DOHH2 (cell line): ENCODE results near the gene PANX2.
"Not testable (repeated sequence)": the region's sequence is repeated elsewhere in the genome, so short reads cannot be mapped to it uniquely, and the experiment has no call there.

Source experiments
- H3F3A ChIP-seq: fragments of 200-600 bp; sonication (generic), shearing (Covaris generic); 2 replicates; pipeline ENCODE4 v1.6.0; 2016; ENCODE audit warnings: antibody characterized with exemption, mild to moderate bottlenecking; ENCODE audit not compliant: control insufficient read depth, insufficient read depth
- H3K27ac ChIP-seq: fragments of 200-600 bp; sonication (generic); 2 replicates; pipeline ENCODE4 v1.5.1; 2014; ENCODE audit warnings: low read depth, mild to moderate bottlenecking, low read length, moderate library complexity
- H3K27me3 ChIP-seq: fragments of 200-600 bp; sonication (generic); 2 replicates; pipeline ENCODE4 v1.6.1; 2014; ENCODE audit warnings: mild to moderate bottlenecking, low read length, mixed read lengths; ENCODE audit not compliant: control insufficient read depth
- H3K36me3 ChIP-seq: fragments of 200-600 bp; sonication (generic); 2 replicates; pipeline ENCODE4 v1.6.1; 2014; ENCODE audit warnings: mild to moderate bottlenecking, low read length, moderate library complexity, mixed read lengths; ENCODE audit not compliant: control insufficient read depth
- H3K4me1 ChIP-seq: fragments of 200-600 bp; sonication (generic); 2 replicates; pipeline ENCODE4 v1.6.1; 2014; ENCODE audit warnings: mild to moderate bottlenecking, low read length, mixed read lengths; ENCODE audit not compliant: control insufficient read depth
- H3K4me2 ChIP-seq: fragments of 200-600 bp; sonication (generic); 2 replicates; pipeline ENCODE4 v1.6.0; 2014; ENCODE audit warnings: mild to moderate bottlenecking, low read length, moderate library complexity
- H3K4me3 ChIP-seq: fragments of 200-600 bp; sonication (generic); 2 replicates; pipeline ENCODE4 v1.5.1; 2014; ENCODE audit warnings: mild to moderate bottlenecking, low read length, mixed read lengths
- H3K79me2 ChIP-seq: fragments of 200-600 bp; sonication (generic); 2 replicates; pipeline ENCODE4 v1.6.1; 2014; ENCODE audit warnings: mild to moderate bottlenecking, low read length, mixed read lengths; ENCODE audit not compliant: control insufficient read depth
- H3K9me2 ChIP-seq: fragments of 200-600 bp; sonication (generic); replicated peaks from 2 replicates; pipeline ENCODE4 v1.6.1; 2014; ENCODE audit warnings: mild to moderate bottlenecking, low read length, mixed read lengths; ENCODE audit not compliant: control insufficient read depth
- H3K9me3 ChIP-seq: fragments of 200-600 bp; sonication (generic); 2 replicates; pipeline ENCODE4 v1.6.1; 2014; ENCODE audit warnings: antibody characterized with exemption, low read length, mixed read lengths; ENCODE audit not compliant: control insufficient read depth, insufficient read depth
- H4K20me1 ChIP-seq: fragments of 200-600 bp; sonication (generic); 2 replicates; pipeline ENCODE4 v1.6.0; 2014; ENCODE audit warnings: low read depth, mild to moderate bottlenecking, antibody characterized with exemption, low read length, moderate library complexity; ENCODE audit not compliant: control insufficient read depth, insufficient read depth
- EZH2phosphoT487 ChIP-seq: fragments of 200-600 bp; sonication (generic); IDR thresholded peaks from 2 replicates; pipeline ENCODE4 v1.6.1; 2017; ENCODE audit warnings: borderline replicate concordance, mild to moderate bottlenecking, antibody characterized with exemption, low read length, moderate library complexity, mixed read lengths
- TF ChIP-seq, protein P1 (sequence below): fragments of 200-600 bp; sonication (generic); IDR thresholded peaks from one replicate; pipeline ENCODE4 v1.5.1; 2014; ENCODE audit warnings: antibody characterized with exemption, mild to moderate bottlenecking, low read depth, low read length; ENCODE audit not compliant: poor library complexity, severe bottlenecking

PANX2 gene

DNA sequence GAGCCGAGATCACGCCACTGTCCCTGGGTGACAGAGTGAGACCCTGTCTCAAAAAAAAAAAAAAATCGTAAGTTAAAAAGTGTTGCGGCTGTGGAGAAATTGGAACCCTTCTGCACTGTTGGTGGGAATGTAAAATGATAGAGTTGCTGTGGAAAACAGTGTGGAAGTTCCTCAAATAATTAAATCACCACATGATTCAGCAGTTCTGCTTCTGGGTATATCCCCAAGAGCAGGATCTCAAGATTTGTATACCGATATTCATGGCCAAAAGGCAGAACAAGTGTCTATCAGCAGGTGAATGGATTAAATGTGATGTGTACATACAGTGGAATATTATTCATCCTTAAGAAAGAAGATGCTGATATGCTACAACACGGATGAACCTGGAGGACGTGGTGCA lies 34.0 kb downstream of the PANX2 start:
- H3F3A ChIP-seq, result peaks cover 8% of the 10 kb centered on the region
- peaks cover 81% of the 10 kb centered on the region for H3K36me3 ChIP-seq
- peak overlapping the region; percentile 30 for H3K4me2 ChIP-seq
- H3K27ac ChIP-seq, result no peak overlapping the region
- H3K4me1 ChIP-seq, result peaks cover 54% of the 10 kb centered on the region
- peaks cover 81% of the 10 kb centered on the region for H3K79me2 ChIP-seq
- TF ChIP-seq, protein P1, sequence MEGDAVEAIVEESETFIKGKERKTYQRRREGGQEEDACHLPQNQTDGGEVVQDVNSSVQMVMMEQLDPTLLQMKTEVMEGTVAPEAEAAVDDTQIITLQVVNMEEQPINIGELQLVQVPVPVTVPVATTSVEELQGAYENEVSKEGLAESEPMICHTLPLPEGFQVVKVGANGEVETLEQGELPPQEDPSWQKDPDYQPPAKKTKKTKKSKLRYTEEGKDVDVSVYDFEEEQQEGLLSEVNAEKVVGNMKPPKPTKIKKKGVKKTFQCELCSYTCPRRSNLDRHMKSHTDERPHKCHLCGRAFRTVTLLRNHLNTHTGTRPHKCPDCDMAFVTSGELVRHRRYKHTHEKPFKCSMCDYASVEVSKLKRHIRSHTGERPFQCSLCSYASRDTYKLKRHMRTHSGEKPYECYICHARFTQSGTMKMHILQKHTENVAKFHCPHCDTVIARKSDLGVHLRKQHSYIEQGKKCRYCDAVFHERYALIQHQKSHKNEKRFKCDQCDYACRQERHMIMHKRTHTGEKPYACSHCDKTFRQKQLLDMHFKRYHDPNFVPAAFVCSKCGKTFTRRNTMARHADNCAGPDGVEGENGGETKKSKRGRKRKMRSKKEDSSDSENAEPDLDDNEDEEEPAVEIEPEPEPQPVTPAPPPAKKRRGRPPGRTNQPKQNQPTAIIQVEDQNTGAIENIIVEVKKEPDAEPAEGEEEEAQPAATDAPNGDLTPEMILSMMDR, result no peak
- no peak for TF ChIP-seq EZH2phosphoT487
- no peaks in the 10 kb centered on the region for H3K27me3 ChIP-seq
- H4K20me1 ChIP-seq, result peaks cover 16% of the 10 kb centered on the region
- H3K9me3 ChIP-seq, result no peaks in the 10 kb centered on the region
- no peak overlapping the region for H3K4me3 ChIP-seq
- H3K9me2 ChIP-seq, result no peaks in the 10 kb centered on the region

DNA sequence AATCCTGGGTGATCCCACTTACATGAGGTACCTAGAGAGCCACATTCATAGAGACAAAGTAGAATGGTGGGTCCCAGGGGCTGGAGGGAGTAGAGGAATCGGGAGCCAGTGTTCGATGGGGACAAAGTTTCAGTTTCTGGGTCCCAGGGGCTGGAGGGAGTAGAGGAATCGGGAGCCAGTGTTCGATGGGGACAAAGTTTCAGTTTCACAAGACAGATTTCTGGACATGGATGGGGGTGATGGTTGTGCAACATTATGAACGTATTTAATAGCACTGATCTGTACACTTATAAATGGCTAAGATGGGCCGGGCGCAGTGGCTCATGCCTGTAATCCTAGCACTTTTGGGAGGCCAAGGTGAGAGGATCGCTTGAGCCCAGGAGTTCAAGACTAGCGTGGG lies 34.5 kb downstream of the PANX2 start:
- Histone ChIP-seq H3K79me2 (peaks cover 81% of the 10 kb centered on the region), H3K4me1 (peaks cover 54% of the 10 kb centered on the region), H3K4me2 (peak overlapping the region; percentile 30), H4K20me1 (peaks cover 17% of the 10 kb centered on the region), H3K36me3 (peaks cover 82% of the 10 kb centered on the region)
- not testable (repeated sequence) for H3K27me3 ChIP-seq, H3K27ac ChIP-seq, H3K4me3 ChIP-seq, H3K9me2 ChIP-seq, H3K9me3 ChIP-seq, H3F3A ChIP-seq

DNA sequence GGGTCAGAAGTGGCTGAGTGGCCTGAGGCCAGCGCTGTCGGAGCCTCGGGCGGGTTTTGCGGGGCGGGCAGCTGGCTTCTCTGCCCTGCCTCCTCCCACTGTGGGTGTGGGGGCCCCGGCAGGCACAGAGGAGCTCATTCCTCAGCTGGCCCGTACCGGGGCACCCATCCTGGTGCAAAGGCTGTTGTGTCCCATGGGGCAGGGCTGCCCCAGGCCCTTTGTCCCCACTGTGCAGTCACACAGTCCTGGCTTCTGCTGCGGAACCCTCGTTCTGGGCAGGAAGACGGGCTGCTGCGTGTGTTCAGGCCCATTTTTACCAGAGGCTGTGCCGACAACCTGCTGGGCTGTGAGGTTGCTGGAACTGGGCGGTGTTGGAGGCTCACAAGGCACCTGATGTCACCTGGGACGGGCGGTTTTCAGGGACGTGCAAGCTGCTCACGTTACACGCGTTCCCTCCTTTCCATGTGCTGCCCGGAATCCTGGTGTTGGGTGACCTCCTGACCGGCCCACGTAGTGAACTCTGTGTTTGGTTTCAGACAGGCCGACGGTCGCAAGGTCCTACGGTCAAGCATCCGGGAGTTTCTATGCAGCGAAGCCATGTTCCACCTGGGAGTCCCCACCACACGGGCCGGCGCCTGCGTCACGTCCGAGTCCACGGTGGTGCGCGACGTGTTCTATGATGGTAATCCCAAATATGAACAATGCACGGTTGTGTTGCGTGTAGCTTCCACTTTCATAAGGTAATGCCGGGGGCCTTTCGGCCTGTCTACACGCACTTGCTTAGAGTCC lies 35.4 kb downstream of the PANX2 start:
- Histone ChIP-seq H3K79me2 (peaks cover 86% of the 10 kb centered on the region), H3K4me1 (peaks cover 53% of the 10 kb centered on the region), H3K9me2 (no peaks in the 10 kb centered on the region), H3K4me3 (no peak overlapping the region), H3K9me3 (no peaks in the 10 kb centered on the region), H4K20me1 (peaks cover 23% of the 10 kb centered on the region), H3F3A (peaks cover 8% of the 10 kb centered on the region), H3K27ac (no peak overlapping the region), H3K27me3 (no peaks in the 10 kb centered on the region), H3K36me3 (peaks cover 92% of the 10 kb centered on the region), H3K4me2 (no peak overlapping the region)
- TF ChIP-seq, protein P1, result no peak
- no peak for TF ChIP-seq EZH2phosphoT487

DNA sequence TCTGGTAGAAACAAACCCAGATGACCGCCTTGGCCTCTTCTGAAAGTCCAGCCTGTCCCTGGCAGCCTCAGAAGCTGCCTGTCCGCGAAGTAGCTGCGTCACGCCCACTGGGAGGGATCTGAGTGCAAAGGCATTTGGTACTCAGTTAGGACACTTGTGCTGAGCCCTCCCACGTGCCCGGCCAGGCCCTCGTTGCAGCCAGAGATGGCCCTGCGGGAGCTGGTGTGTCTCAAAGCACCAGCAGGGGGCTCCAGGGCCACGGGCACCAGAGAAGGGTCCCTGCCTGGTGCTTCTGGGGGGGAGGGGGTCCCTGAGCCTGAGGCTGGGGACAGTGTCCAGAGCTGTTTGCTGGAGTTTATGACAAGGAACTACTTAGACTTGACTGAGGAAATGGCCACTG lies 36.1 kb downstream of the PANX2 start:
- Histone ChIP-seq H3K27ac (peak overlapping the region; percentile 29; the same call in 1 of the 2 replicates), H3K4me3 (no peak overlapping the region), H3K4me1 (peaks cover 53% of the 10 kb centered on the region), H3K9me2 (no peaks in the 10 kb centered on the region), H4K20me1 (peaks cover 22% of the 10 kb centered on the region), H3F3A (peaks cover 8% of the 10 kb centered on the region), H3K9me3 (no peaks in the 10 kb centered on the region), H3K36me3 (peaks cover 94% of the 10 kb centered on the region), H3K4me2 (no peak overlapping the region), H3K27me3 (no peaks in the 10 kb centered on the region), H3K79me2 (peaks cover 87% of the 10 kb centered on the region)
- TF ChIP-seq EZH2phosphoT487, result no peak
- TF ChIP-seq, protein P1, result peak; percentile 63
